WTC11 (cell line): ENCODE results near the gene ACSS2. TPM values are rescaled to one million over a fixed set of nuclear protein-coding genes. Genes with fewer than 3 reads are reported as not detected.

Experiments
- ATAC-seq: fragments of 200-7000 bp; cut with Tn5 transposase; 2 replicates; pipeline ENCODE4 v1.10.0; 2021; ENCODE audit warnings: mild to moderate bottlenecking, moderate library complexity
- CTCF ChIA-PET: fragments of 300-600 bp; sonication (Branson Sonifier 250); formaldehyde crosslinking; loops from one replicate; lab custom pipeline; 2021; ENCODE audit warnings: antibody characterized with exemption; lab: Charles Lee
- POLR2A ChIA-PET: fragments of 350-600 bp; sonication (Branson Sonifier 250); formaldehyde crosslinking; loops from one replicate; lab custom pipeline; 2021; ENCODE audit warnings: antibody characterized with exemption; lab: Charles Lee
- DNase-seq: peaks from one replicate; pipeline ENCODE4 v3.0.0; 2021; ENCODE audit warnings: low spot score
- H3K27ac Mint-ChIP-seq: 2 replicates; pipeline ENCODE4 v1.8.0; 2021; ENCODE audit warnings: mixed read lengths
- H3K27me3 Mint-ChIP-seq: 2 replicates; pipeline ENCODE4 v1.8.0; 2021; ENCODE audit warnings: low read depth, mild to moderate bottlenecking, moderate library complexity, mixed read lengths
- H3K36me3 Mint-ChIP-seq: 2 replicates; pipeline ENCODE4 v1.8.0; 2021; ENCODE audit warnings: mixed read lengths
- H3K4me1 Mint-ChIP-seq: 2 replicates; pipeline ENCODE4 v1.8.0; 2022; ENCODE audit warnings: mixed read lengths
- H3K4me3 Mint-ChIP-seq: 2 replicates; pipeline ENCODE4 v1.8.0; 2021; ENCODE audit warnings: mild to moderate bottlenecking, moderate library complexity, mixed read lengths
- H3K9me3 Mint-ChIP-seq: 2 replicates; pipeline ENCODE4 v1.8.0; 2021; ENCODE audit warnings: mixed read lengths
- ELF4 ChIP-seq: sonication (generic); formaldehyde crosslinking; IDR thresholded peaks from 2 replicates; pipeline ENCODE4 v1.8.1; 2022; ENCODE audit warnings: low read depth, mild to moderate bottlenecking, moderate library complexity, missing genetic modification reagents
- ERG ChIP-seq: fragments of 250-450 bp; sonication (Bioruptor Pico); IDR thresholded peaks from 2 replicates; pipeline ENCODE4 v1.8.0; 2021; ENCODE audit warnings: mild to moderate bottlenecking
- GRHL2 ChIP-seq: fragments of 250-450 bp; sonication (Bioruptor Pico); IDR thresholded peaks from 2 replicates; pipeline ENCODE4 v1.8.0; 2022; ENCODE audit warnings: mild to moderate bottlenecking, moderate library complexity; ENCODE audit not compliant: insufficient replicate concordance, severe bottlenecking
- HMGA2 ChIP-seq: fragments of 250-450 bp; sonication (Bioruptor Pico); IDR thresholded peaks from 2 replicates; pipeline ENCODE4 v1.4.0; 2021; ENCODE audit warnings: mild to moderate bottlenecking, moderate library complexity
- KAT7 ChIP-seq: sonication (generic); formaldehyde crosslinking; IDR thresholded peaks from 2 replicates; pipeline ENCODE4 v1.8.1; 2023; ENCODE audit warnings: missing genetic modification reagents, mild to moderate bottlenecking, borderline replicate concordance
- MLX ChIP-seq: sonication (generic); formaldehyde crosslinking; IDR thresholded peaks from 2 replicates; pipeline ENCODE4 v1.8.1; 2023; ENCODE audit warnings: mild to moderate bottlenecking, missing genetic modification reagents, moderate library complexity
- MYBL2 ChIP-seq: sonication (generic); formaldehyde crosslinking; IDR thresholded peaks from 2 replicates; pipeline ENCODE4 v1.8.1; 2023; ENCODE audit warnings: mild to moderate bottlenecking, moderate library complexity, missing genetic modification reagents
- NR3C1 ChIP-seq: sonication (generic); formaldehyde crosslinking; conservative IDR thresholded peaks from 2 replicates; pipeline ENCODE4 v1.8.1; 2023; ENCODE audit warnings: low read depth, mild to moderate bottlenecking, missing genetic modification reagents
- RELA ChIP-seq: sonication (generic); formaldehyde crosslinking; IDR thresholded peaks from 2 replicates; pipeline ENCODE4 v1.8.1; 2022; ENCODE audit warnings: missing genetic modification reagents, mild to moderate bottlenecking, borderline replicate concordance
- RORB ChIP-seq: fragments of 250-450 bp; sonication (Bioruptor Pico); IDR thresholded peaks from 2 replicates; pipeline ENCODE4 v1.9.0; 2021; ENCODE audit warnings: mild to moderate bottlenecking
- TEAD1 ChIP-seq: sonication (generic); formaldehyde crosslinking; IDR thresholded peaks from 2 replicates; pipeline ENCODE4 v1.8.0; 2022; ENCODE audit warnings: mild to moderate bottlenecking, missing genetic modification reagents
- TEAD4 ChIP-seq: sonication (generic); formaldehyde crosslinking; IDR thresholded peaks from 2 replicates; pipeline ENCODE4 v1.8.0; 2022; ENCODE audit warnings: mild to moderate bottlenecking, missing genetic modification reagents
- USF1 ChIP-seq: sonication (generic); formaldehyde crosslinking; IDR thresholded peaks from 2 replicates; pipeline ENCODE4 v1.8.0; 2022; ENCODE audit warnings: mild to moderate bottlenecking, missing genetic modification reagents
- ZBTB43 ChIP-seq: sonication (generic); formaldehyde crosslinking; IDR thresholded peaks from 2 replicates; pipeline ENCODE4 v1.8.1; 2023; ENCODE audit warnings: mild to moderate bottlenecking, missing genetic modification reagents
- ZNF671 ChIP-seq: fragments of 250-450 bp; sonication (Bioruptor Pico); IDR thresholded peaks from 2 replicates; pipeline ENCODE4 v1.8.0; 2021; ENCODE audit warnings: mild to moderate bottlenecking
- total RNA-seq: library from RNA; stranded (reverse); gene quantifications from 3 replicates; pipeline ENCODE4 v1.2.3, GENCODE V29; 2021
- TF ChIP-seq, protein P1 (sequence below): sonication (generic); formaldehyde crosslinking; IDR thresholded peaks from 2 replicates; pipeline ENCODE4 v1.8.1; 2022; ENCODE audit warnings: missing genetic modification reagents, borderline replicate concordance
- TF ChIP-seq, protein P2 (sequence below): sonication (generic); formaldehyde crosslinking; IDR thresholded peaks from 2 replicates; pipeline ENCODE4 v1.8.1; 2022; ENCODE audit warnings: low read depth, mild to moderate bottlenecking, moderate library complexity, missing genetic modification reagents, borderline replicate concordance
- TF ChIP-seq, protein P3 (sequence below): fragments of 250-450 bp; sonication (Bioruptor Pico); IDR thresholded peaks from 2 replicates; pipeline ENCODE4 v1.9.0; 2021; ENCODE audit warnings: mild to moderate bottlenecking

ACSS2 gene
- total RNA-seq, 1 experiment from 2014 or later: 28.9 TPM

DNA sequence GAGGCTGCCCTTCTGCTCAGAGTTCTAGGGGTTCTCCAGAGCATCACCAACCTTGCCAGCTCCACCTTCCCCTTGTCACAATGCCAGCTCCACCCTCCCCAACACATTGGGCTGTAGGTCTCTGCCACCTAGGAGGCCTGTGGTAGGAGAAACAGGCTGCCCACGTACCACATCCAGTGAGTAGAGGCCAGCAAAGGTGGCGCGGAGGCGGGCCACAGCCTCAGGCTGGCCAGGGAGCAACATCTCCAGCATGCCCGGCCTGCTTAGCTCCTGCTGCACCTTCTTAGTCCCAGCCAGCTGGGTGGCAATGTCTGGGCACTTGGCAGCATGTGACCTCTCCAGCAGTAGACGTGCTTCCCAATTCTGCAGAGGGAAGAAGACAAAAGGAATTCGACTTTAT lies 55.4 kb downstream of the ACSS2 start:
- ATAC-seq (no peak), DNase-seq (no peak)
- H3K27me3 Mint-ChIP-seq: no peaks in the 10 kb centered on the region
- TF ChIP-seq KAT7 (CRISPR knock-in tag): no peak
- no peak for TF ChIP-seq MYBL2 (CRISPR knock-in tag)
- TF ChIP-seq ZBTB43 (CRISPR knock-in tag): no peak
- no peak for TF ChIP-seq ELF4 (CRISPR knock-in tag)
- TF ChIP-seq ZNF671 (CRISPR knock-in tag): no peak
- no peak overlapping the region for H3K4me3 Mint-ChIP-seq
- no peaks in the 10 kb centered on the region for H3K4me1 Mint-ChIP-seq
- H3K27ac Mint-ChIP-seq: no peak overlapping the region
- ChIA-PET CTCF (interaction anchor here (0.6 kb wide), 1 partner anchor 165 kb away, joined by 3 read pairs; no protein-coding TSS in a partner anchor), POLR2A (no interaction called here)
- H3K9me3 Mint-ChIP-seq: no peaks in the 10 kb centered on the region
- peaks cover 40% of the 10 kb centered on the region for H3K36me3 Mint-ChIP-seq

- Mint-ChIP-seq H3K4me3 (no peak overlapping the region), H3K27ac (no peak overlapping the region), H3K27me3 (no peaks in the 10 kb centered on the region), H3K4me1 (no peaks in the 10 kb centered on the region), H3K36me3 (peaks cover 45% of the 10 kb centered on the region), H3K9me3 (no peaks in the 10 kb centered on the region)
- ChIA-PET CTCF (no interaction called here), POLR2A (interaction anchor here (1.2 kb wide), 1 partner anchor 17 kb away, joined by 5 read pairs; the partner anchor contains the start of genes GSS and MYH7B)
- ATAC-seq (no peak), DNase-seq (no peak)
- no peak for TF ChIP-seq TEAD4 (CRISPR knock-in tag)
- TF ChIP-seq, protein P1, sequence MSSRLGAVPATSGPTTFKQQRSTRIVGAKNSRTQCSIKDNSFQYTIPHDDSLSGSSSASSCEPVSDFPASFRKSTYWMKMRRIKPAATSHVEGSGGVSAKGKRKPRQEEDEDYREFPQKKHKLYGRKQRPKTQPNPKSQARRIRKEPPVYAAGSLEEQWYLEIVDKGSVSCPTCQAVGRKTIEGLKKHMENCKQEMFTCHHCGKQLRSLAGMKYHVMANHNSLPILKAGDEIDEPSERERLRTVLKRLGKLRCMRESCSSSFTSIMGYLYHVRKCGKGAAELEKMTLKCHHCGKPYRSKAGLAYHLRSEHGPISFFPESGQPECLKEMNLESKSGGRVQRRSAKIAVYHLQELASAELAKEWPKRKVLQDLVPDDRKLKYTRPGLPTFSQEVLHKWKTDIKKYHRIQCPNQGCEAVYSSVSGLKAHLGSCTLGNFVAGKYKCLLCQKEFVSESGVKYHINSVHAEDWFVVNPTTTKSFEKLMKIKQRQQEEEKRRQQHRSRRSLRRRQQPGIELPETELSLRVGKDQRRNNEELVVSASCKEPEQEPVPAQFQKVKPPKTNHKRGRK (CRISPR knock-in tag): no peak
- TF ChIP-seq RELA (CRISPR knock-in tag): no peak
Observed at GRCh38 chr20:34938466-34939163, 62.2 kb downstream of the ACSS2 start.

DNA sequence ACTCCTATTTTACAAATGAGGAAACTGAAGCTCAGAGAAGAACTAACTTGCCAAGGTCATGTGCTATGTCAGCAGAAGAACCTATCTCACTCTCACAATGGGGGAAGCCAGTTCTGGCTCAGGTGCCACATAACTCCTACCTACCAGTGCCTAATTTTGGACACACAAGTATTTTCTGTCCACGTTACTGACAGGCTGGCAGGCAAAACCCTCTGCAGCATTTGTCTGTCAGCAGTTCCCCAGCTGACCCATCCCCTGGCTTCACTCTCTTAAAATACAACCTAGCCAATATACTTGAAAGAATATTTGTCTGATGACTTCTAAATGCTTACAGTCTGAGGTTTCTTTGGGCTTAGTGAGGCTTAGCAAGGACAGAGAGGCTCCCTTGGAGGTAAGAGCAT lies 63.7 kb downstream of the ACSS2 start:
- no peaks in the 10 kb centered on the region for H3K27me3 Mint-ChIP-seq
- ChIA-PET POLR2A (interaction anchor here (1.2 kb wide), 1 partner anchor 16 kb away, joined by 5 read pairs; the partner anchor contains the start of genes GSS and MYH7B), CTCF (no interaction called here)
- H3K4me1 Mint-ChIP-seq: no peaks in the 10 kb centered on the region
- no peak overlapping the region for H3K27ac Mint-ChIP-seq
- ATAC-seq: no peak
- H3K4me3 Mint-ChIP-seq: no peak overlapping the region
- no peak for DNase-seq
- H3K36me3 Mint-ChIP-seq: peaks cover 42% of the 10 kb centered on the region
- no peaks in the 10 kb centered on the region for H3K9me3 Mint-ChIP-seq
- TF ChIP-seq ERG (no peak), NR3C1 (CRISPR knock-in tag) (no peak), USF1 (no peak), TEAD1 (CRISPR knock-in tag) (no peak), TEAD4 (CRISPR knock-in tag) (no peak), RORB (CRISPR knock-in tag) (no peak), MLX (no peak), GRHL2 (CRISPR knock-in tag) (no peak), HMGA2 (no peak), ZNF671 (CRISPR knock-in tag) (no peak)
- TF ChIP-seq, protein P2, sequence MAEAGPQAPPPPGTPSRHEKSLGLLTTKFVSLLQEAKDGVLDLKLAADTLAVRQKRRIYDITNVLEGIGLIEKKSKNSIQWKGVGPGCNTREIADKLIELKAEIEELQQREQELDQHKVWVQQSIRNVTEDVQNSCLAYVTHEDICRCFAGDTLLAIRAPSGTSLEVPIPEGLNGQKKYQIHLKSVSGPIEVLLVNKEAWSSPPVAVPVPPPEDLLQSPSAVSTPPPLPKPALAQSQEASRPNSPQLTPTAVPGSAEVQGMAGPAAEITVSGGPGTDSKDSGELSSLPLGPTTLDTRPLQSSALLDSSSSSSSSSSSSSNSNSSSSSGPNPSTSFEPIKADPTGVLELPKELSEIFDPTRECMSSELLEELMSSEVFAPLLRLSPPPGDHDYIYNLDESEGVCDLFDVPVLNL (CRISPR knock-in tag): no peak
- TF ChIP-seq, protein P1 (CRISPR knock-in tag): no peak
- TF ChIP-seq, protein P3, sequence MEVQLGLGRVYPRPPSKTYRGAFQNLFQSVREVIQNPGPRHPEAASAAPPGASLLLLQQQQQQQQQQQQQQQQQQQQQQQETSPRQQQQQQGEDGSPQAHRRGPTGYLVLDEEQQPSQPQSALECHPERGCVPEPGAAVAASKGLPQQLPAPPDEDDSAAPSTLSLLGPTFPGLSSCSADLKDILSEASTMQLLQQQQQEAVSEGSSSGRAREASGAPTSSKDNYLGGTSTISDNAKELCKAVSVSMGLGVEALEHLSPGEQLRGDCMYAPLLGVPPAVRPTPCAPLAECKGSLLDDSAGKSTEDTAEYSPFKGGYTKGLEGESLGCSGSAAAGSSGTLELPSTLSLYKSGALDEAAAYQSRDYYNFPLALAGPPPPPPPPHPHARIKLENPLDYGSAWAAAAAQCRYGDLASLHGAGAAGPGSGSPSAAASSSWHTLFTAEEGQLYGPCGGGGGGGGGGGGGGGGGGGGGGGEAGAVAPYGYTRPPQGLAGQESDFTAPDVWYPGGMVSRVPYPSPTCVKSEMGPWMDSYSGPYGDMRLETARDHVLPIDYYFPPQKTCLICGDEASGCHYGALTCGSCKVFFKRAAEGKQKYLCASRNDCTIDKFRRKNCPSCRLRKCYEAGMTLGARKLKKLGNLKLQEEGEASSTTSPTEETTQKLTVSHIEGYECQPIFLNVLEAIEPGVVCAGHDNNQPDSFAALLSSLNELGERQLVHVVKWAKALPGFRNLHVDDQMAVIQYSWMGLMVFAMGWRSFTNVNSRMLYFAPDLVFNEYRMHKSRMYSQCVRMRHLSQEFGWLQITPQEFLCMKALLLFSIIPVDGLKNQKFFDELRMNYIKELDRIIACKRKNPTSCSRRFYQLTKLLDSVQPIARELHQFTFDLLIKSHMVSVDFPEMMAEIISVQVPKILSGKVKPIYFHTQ (CRISPR knock-in tag): no peak
